ACHN (cell line): ENCODE measurements around the gene PDZD8.
"Not testable (repeated sequence)": the region's sequence is repeated elsewhere in the genome, so short reads cannot be mapped to it uniquely, and the experiment has no call there.

Source experiments
- DNase-seq: peaks from one replicate; pipeline ENCODE4 v3.0.0-alpha.2; 2015
- in situ Hi-C: cut with HindIII; loops from 2 replicates; pipeline ENCODE4 v1.10.0; 2017; ENCODE audit warnings: low sequenced_read_pairs, low pct_ligation_motif_present, low pct_unique_long_range_greater_than_20kb

The PDZD8 gene

GRCh38 chr10:117246997-117247671 lies 128.1 kb downstream of the PDZD8 start:
- in situ Hi-C loops = no loop called here
- DNase-seq = no peak

- no peak for DNase-seq
- in situ Hi-C loops = no loop called here
These were observed 132.8 kb downstream of the PDZD8 start for GRCh38 chr10:117242463-117242832.

- in situ Hi-C loops = no loop called here
- no peak for DNase-seq
These were observed 133.4 kb downstream of the PDZD8 start for GRCh38 chr10:117241541-117242462.

DNA sequence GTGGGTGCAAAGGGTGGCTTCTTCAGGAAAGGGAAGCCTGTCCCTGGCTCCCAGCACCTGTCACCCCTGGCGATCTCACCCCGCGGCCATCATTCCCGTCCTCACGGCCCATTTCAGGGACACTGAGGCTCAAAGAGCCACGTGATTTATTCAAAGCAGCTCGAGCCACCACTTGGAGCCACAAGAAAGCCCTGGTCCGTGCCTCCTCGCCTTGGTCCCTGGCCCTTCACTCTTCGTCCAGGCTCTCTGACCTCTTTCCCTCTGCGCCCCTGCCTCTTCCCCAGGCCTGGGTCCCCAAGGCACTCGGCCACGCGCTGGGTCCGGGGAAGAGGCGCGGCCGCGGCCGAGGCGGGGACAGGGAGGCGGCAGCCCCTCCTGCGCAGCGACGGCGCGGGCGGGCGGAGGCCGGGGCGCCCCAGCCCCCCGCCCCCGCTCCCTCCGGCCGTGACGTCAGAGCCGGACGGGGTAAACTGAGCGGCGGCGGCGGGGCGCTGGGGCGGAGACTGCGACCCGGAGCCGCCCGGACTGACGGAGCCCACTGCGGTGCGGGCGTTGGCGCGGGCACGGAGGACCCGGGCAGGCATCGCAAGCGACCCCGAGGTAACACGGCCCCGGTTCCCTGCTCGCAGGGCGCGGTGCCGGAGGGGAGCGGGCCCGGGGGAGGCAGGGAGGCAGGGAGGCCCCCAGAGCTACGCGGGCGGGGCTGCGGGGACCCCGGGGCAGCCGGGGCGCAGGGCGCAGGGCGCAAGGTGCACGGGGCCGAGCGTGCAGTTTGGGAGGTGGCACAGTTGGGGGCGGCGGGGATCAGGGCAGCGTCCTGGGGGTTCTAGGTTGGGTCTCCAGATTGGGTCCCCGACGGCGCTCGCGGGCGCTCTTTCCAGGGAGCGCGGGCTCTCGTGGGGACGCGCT lies 134.4 kb downstream of the PDZD8 start, which contains the start of gene SLC18A2:
SLC18A2 (plus strand) TSS at position 494 of the 909 bp plus-strand sequence. CDS start 580 bp downstream, outside the sequence.
- DNase-seq = no peak
- in situ Hi-C loops = no loop called here

- in situ Hi-C loops = no loop called here
- DNase-seq = no peak
These were observed 135.3 kb downstream of the PDZD8 start for GRCh38 chr10:117239721-117240620.

GRCh38 chr10:117239051-117239450 lies 136.2 kb downstream of the PDZD8 start:
- DNase-seq = no peak
- in situ Hi-C loops = no loop called here

DNA sequence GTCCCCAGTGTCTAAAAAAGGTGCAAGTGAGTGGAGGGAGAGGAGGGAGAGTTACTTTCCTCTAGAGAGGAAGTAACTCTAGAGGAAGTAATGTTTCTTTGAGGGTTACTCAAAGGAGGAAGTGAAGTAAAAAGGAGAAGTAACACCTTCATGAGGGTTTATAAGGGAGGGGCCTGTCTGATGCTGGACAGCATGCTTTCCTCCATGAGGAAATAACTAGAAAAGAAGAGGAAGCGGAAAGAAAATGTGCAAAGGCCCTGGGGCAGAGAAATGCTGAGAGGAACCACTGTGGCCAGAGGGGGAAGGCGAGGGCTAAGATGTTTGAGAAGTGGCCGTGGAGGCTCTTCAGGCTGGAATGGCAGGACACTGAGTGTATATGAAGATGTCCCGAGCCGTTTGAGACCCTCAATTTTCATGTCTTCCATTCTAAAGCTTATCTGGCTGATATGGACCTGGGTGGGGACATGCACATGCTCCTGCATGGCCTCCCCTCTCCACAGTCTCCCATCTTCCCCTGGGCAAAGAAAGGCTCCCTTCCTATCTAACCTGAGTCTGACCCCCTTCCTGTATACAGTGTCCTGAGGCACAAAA lies 137.7 kb downstream of the PDZD8 start:
- DNase-seq = no peak
- in situ Hi-C loops = no loop called here

DNA sequence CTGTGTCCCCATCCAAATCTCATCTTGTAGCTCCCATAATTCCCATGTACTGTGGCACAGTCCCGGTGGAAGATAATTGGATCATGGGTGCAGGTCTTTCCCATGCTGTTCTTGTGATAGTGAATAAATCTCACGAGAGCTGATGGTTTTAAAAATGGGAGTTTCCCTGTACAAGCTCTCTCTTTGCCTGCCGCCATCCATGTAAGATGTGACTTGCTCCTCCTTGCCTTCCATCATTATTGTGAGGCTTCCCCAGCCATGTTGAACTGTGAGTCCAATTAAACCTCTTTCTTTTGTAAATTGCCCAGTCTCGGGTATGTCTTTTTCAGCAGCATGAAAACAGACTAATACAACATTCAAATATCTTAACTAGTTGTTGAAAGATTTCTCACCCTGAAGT lies 145.1 kb downstream of the PDZD8 start:
- DNase-seq, in situ Hi-C loops: not testable (repeated sequence)

DNA sequence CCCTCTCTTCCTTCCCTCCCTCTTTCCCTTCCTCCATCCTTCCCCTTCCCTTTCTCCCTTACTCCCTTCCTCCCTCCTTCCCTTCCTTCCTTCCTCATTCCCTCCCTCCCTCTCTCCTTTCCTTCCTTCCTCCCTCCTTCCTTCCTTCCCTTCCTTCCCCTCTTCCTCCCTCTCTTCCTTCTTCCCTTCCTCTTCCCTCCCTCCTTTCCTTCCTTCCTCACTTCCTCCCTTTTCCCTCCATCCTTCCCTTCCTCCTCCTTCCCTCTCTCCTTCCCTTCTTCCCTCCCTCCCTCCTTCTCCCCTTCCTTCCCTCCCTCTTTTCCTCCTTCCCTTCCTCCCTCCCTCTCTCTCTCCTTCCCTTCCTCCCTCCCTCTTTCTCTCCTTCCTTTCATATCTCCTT lies 147.0 kb downstream of the PDZD8 start:
- in situ Hi-C loops = no loop called here
- no peak for DNase-seq
